Measurements from ENCODE around the gene FBF1. TPM values are rescaled to one million over a fixed set of nuclear protein-coding genes. Genes with fewer than 3 reads are reported as not detected.
"Not testable (repeated sequence)": the region's sequence is repeated elsewhere in the genome, so short reads cannot be mapped to it uniquely, and the experiment has no call there.

Gene FBF1
- polyA plus RNA-seq, 6 donors from 2014 or later, result 1.5 to 5.0 (median 2.9) TPM

DNA sequence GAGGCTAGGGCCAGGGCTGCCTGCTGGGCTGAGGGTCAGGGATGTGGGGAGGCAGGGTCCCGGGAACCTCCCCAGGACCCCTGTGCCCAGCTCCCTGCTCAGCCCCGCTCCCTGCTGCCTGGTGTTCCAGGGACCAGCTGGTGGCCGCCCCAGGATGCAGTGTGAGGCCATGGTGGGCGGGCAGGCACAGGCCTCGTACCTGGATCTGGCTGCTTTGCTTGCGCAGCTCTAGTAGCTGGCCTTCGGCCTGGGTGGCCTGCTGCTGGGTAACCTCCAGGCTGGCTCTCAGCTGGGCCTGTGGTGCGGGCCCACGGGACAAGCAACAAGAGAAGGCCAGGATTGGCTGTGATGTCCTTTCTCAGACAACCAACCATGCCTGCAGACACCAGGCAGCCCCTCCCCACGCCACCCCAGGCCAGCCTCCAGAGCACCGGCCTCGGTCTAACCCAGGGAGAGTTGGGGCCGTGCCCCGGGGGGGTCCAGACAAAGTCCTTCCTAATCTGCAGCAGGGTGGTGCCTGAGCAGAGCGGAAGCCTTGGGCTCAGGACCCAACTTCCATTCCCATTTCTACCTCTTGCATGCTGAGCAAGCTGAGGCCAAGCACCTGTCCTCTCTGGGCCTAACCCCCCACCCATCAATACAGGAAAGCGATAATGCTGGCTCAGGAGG is 48.2 kb downstream of the FBF1 start:
- peak overlapping the region in 1 of 8 donors; percentile 27 for H3K4me3 Mint-ChIP-seq
- no peak overlapping the region for H3K27ac Mint-ChIP-seq

DNA sequence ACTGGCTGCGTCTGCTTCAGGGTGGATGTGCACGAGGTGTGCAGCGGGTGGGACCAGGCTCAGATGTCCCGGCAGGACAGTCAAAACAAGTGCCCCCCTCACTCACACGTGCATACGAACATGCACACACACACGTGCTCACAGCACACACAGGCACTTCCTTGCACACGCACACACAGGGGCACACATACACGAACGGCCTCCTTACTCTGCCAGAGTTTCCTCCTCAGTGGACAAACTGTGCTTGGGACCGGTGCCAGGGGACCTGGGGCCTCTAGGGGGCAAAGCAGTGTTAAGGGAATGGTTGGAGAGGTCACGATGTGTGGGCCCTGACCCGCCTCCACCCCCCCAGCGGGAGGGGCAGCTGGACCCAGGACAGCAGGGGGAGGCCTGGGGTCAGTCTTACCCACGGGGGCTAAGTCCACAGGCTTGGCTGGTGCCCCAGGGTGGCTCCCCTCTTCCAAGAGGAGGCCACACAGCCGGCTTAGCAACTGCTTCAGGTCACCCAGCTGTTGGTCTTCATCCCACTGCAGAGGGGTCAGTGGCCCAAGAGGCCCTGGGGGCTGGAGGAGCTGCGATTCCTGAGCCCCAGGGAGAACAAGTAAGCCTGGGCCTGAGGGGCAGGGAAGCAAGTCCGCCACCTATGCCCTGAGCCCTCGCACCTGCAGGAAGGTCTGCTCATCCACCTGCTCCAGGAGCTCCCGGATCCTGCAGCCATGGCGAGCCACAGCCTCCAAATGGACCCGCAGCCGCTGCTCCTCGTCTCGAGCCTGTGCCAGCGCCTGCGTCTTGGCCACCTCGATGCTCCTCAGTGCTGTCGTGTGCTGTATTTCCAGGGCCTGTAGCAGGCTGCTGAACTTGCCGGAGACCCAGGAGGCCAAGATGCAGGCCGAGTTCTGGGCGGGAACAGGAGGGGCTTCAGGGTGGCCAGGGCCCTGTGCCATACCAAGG is 49.0 kb downstream of the FBF1 start:
- Mint-ChIP-seq H3K9me3 (no peaks in the 10 kb centered on the region), H3K36me3 (peaks cover 0 to 6% of the 10 kb centered on the region in 2 donors), H3K27me3 (no peaks in the 10 kb centered on the region), H3K27ac (no peak overlapping the region), H3K4me3 (no peak overlapping the region), H3K4me1 (peaks cover 21 to 26% (median 21%) of the 10 kb centered on the region in 3 donors)
- ATAC-seq (ENCODE audit: low read depth in 2 of 2) (no peak), DNase-seq (no peak)

More for the DNA sequence above, 48.2 kb downstream of the FBF1 start:
- Mint-ChIP-seq H3K27me3 (no peaks in the 10 kb centered on the region), H3K4me1 (peaks cover 21 to 26% (median 26%) of the 10 kb centered on the region in 3 donors), H3K36me3 (peaks cover 0 to 6% of the 10 kb centered on the region in 2 donors), H3K9me3 (no peaks in the 10 kb centered on the region)
- DNase-seq (no peak), ATAC-seq (ENCODE audit: low read depth in 2 of 2) (no peak)

DNA sequence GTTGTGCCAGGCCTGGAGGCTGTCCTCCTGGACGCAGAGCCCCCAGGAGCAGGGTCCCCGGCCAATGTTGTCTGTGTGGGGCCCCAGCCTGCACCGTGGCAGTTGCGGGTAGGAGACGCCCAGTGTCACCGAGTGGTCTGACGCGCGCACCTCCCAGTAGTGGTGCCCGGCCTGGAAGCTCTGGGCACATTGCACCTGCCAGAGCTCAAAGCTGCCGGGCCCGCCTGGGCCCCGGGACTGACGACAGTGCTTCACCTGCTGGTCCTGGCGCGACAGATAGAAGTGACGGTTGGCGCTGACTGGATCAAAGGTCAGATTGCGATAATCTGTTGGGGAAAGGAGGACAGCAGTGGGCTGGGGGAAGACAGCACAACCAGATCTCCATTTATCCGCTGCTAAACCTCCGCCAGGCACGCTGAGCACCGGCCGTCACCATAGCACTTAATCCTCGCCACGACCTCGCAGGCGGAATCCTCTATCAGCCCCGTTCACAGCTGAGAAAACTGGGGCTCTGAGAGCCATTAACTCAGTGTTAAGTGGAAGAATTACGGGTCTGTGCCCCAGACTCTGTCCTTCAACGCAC is 49.7 kb downstream of the FBF1 start:
- Mint-ChIP-seq H3K36me3 (peaks cover 0 to 6% of the 10 kb centered on the region in 2 donors), H3K4me3 (no peak overlapping the region), H3K4me1 (peaks cover 21 to 26% (median 24%) of the 10 kb centered on the region in 3 donors), H3K9me3 (no peaks in the 10 kb centered on the region), H3K27me3 (no peaks in the 10 kb centered on the region), H3K27ac (no peak overlapping the region)
- ATAC-seq (ENCODE audit: low read depth in 2 of 2) (no peak), DNase-seq (no peak)

DNA sequence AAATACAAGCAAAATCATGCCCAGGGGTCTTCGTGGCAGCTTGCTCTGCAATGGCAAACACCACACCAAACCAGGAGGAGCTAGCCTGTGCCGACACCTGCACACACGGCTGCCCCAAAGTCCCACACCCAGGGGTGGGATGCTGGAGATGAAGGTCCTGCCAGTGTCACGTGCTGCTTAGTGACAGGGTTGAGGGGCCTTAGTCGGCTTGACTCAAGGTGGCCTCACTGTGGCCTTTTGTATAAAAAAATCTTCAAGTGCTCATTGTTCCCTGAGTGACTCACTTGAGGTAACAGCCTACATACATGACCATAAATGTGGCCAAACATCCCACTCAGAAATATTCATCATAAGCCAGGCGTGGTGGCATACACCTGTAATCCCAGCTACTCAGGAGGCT is 51.4 kb downstream of the FBF1 start:
- DNase-seq, result no peak
- Mint-ChIP-seq H3K27ac (peak overlapping the region in 2 of 6 donors; percentile 12 to 75), H3K4me3 (peak overlapping the region in 1 of 8 donors; percentile 29), H3K4me1 (peaks cover 9 to 12% (median 10%) of the 10 kb centered on the region in 3 donors), H3K27me3 (no peaks in the 10 kb centered on the region), H3K36me3 (peaks cover 0 to 6% of the 10 kb centered on the region in 2 donors), H3K9me3 (no peaks in the 10 kb centered on the region)
- ATAC-seq (ENCODE audit: low read depth in 2 of 2), result no peak

DNA sequence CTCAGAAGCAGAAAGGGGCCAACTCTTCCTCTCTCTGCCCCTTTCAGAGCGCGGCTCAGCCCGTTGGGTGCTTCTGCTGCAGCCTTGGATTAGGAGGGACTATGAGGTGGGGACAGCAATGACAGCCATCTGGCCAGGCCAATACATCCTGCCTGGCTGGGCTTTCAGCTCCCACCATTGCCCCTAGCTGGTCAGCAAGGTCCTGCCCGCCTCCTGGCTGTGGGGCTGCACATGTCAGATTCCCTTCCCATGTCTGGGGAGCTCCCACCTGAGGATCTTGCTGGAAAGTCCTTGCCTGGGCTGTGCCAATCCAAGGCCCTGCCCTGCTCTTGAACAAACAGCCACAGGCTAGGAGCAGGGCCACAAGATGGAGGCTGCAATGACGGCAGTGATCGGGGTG is 52.4 kb downstream of the FBF1 start:
- Mint-ChIP-seq H3K27me3 (no peaks in the 10 kb centered on the region), H3K9me3 (no peaks in the 10 kb centered on the region), H3K4me1 (peaks cover 0 to 3% (median 2%) of the 10 kb centered on the region in 3 donors), H3K27ac (no peak overlapping the region), H3K4me3 (no peak overlapping the region), H3K36me3 (peaks cover 0 to 6% of the 10 kb centered on the region in 2 donors)
- ATAC-seq (ENCODE audit: low read depth in 2 of 2) (no peak), DNase-seq (no peak)

DNA sequence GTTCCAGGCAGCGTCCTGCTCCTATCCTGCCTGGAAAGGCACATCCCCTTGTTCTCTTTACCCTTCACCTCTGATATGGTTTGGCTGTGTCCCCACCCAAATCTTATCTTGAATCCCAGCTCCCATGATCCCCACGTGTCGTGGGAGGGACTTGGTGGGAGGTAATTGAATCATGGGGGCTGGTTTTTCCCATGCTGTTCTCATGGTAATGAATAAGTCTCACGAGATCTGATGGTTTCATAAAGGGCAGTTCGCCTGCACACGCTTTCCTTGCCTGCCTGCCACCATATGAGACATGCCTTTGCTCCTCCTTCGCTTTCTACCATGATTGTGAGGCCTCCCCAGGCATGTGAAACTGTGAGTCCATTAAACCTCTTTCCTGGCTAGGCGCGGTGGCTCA is 55.0 kb downstream of the FBF1 start:
- not testable (repeated sequence) for H3K4me1 Mint-ChIP-seq; H3K36me3 Mint-ChIP-seq; H3K4me3 Mint-ChIP-seq; ATAC-seq (ENCODE audit: low read depth in 2 of 2); DNase-seq; H3K9me3 Mint-ChIP-seq; H3K27me3 Mint-ChIP-seq
- peak overlapping the region in 3 of 6 donors; percentile 9 to 72 (median 24) for H3K27ac Mint-ChIP-seq

DNA sequence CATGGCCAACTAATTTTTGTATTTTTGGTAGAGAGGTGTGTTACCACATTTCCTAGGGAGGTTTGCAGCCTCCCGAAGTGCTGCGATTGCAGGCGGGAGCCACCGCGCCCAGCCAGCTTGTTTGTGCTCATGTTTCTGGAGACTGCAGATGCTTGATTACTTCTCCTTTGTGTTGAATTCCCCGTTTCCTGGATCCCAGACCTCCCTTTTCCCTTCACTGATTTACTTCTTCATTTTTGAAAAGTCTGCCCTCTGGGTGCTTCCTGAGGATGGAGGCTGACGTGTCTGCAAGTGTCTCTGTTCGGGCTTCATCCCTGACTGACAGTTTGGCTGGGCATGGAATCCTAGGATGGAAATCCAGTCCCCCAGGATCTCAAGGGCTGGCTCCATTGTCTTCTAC is 55.4 kb downstream of the FBF1 start:
- Mint-ChIP-seq H3K4me3 (no peak overlapping the region), H3K27ac (peak overlapping the region in 2 of 6 donors; percentile 24 to 76)
- no peak for DNase-seq

DNA sequence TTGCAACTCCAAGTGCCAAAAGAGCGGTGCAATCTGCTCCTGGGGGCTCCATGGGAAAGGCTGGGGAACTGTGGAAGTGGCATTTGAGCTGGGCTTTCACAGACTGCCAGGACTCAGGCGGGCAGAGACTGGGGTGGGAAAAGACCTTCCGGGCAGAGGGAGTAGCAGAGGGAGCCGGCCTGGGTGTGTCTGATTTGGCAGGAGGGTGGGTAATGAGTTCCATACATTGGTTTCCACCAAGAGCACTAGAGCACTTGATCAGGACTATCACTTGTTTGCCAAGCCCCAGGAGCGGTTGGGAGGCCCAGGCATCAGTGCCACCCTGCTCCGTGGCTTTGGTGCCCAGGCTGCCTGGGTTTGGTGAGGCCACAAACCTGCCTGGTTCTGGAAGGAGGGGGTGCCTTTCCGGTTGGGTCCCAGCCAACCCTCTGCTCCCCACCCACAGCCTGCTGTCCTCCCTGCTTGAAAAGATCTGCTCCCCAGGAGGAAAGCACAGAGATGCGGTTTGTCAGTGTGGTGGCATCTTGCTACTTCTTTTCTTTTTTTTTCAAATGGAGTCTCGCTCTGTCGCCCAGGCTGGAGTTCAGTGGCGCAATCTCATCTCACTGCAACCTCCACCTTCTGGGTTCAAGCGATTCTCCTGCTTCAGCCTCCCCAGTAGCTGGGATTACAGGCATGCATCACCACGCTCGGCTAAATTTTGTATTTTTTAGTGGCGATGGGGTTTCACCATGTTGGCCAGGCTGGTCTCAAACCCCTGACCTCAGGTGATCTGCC is 59.0 kb downstream of the FBF1 start:
- DNase-seq (no peak), ATAC-seq (ENCODE audit: low read depth in 2 of 2) (no peak)
- H3K9me3 Mint-ChIP-seq, result no peaks in the 10 kb centered on the region
- peaks cover 0 to 21% (median 10%) of the 10 kb centered on the region in 3 donors for H3K27me3 Mint-ChIP-seq
- peaks cover 12 to 18% (median 13%) of the 10 kb centered on the region in 3 donors for H3K4me1 Mint-ChIP-seq
- H3K27ac Mint-ChIP-seq, result peak overlapping the region in 1 of 6 donors; percentile 51
- H3K4me3 Mint-ChIP-seq, result peak overlapping the region in 1 of 8 donors; percentile 9
- no peaks in the 10 kb centered on the region for H3K36me3 Mint-ChIP-seq

More for the DNA sequence above, 55.4 kb downstream of the FBF1 start:
- Mint-ChIP-seq H3K27me3 (peaks cover 0 to 5% (median 0%) of the 10 kb centered on the region in 3 donors), H3K9me3 (no peaks in the 10 kb centered on the region), H3K36me3 (peaks cover 0 to 6% of the 10 kb centered on the region in 2 donors), H3K4me1 (peaks cover 0 to 3% (median 2%) of the 10 kb centered on the region in 3 donors)
- no peak for ATAC-seq (ENCODE audit: low read depth in 2 of 2)

DNA sequence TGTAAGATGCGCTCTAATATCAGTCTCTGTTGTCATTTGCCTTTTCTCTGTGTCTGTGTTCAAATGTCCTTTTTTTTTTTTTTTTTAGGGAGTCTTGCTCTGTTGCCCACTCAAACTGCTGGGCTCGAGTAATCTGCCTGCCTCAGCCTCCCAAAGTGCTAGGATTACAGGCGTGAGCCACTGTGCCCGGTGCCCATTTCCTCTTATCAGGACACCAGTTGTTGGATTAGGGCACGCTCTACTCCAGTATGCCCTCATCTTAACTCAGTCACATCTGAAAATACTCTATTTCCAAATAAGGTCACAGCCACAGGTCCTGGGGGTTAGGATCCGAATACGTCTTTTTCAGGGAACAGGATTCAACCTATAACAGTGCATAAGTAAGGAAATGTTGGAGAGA is 60.6 kb downstream of the FBF1 start:
- Mint-ChIP-seq H3K4me3 (peak overlapping the region in 4 of 8 donors; percentile 28 to 69 (median 58)), H3K36me3 (no peaks in the 10 kb centered on the region), H3K4me1 (peaks cover 20 to 31% (median 23%) of the 10 kb centered on the region in 3 donors), H3K27ac (no peak overlapping the region), H3K9me3 (no peaks in the 10 kb centered on the region), H3K27me3 (peaks cover 0 to 32% (median 10%) of the 10 kb centered on the region in 3 donors)
- DNase-seq (no peak), ATAC-seq (ENCODE audit: low read depth in 2 of 2) (no peak)

DNA sequence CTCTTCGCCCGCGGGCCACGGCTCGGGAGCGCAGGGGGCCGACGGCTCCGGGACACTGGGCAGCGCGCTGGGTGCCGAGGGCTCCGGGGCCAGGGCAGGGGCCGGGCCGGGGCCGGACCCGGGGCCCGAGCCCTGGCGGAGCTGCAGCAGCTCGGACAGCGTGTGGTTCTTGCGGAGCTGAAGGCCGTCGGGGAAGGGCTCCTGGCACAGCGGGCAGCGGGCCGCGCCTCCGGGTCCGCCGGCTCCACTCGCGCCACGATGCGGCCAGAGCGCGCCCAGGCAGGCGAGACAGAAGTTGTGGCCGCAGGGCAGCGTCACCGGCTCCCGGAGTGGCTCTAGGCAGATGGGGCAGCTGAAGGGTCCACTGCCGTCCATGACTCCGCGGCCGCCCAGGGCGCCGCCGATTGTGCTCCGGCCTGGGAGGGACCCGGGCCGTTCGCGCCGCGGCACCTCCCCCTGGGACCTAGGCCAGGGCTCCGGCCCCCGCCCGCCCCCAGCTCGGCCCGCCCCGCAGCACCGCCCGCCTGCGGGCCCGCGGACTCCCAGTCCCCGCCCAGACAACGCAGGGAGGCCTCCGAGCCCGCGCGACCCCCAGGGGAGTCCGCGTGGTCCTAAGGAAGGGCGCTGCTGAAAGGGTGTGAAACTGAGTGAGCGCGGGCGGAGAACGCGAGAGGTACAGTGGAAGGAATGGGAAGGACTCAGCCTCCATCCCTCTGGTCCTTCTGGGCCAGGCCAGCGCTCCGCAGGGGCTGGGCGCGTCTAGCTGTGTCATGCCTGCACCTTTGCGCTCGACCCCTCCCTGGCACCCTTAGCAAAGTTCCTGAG is 62.5 kb downstream of the FBF1 start, which contains the start of gene TRIM47:
TRIM47 (minus strand) TSS at position 408 of the 825 bp plus-strand sequence; CDS start at position 375, 33 bp downstream.
- no peaks in the 10 kb centered on the region for H3K9me3 Mint-ChIP-seq
- H3K4me3 Mint-ChIP-seq, result peak within 1 kb of the TSS; percentile 76 to 92 (median 86)
- H3K27me3 Mint-ChIP-seq, result peaks cover 0 to 32% (median 10%) of the 10 kb centered on the region in 3 donors
- DNase-seq, result no peak
- H3K36me3 Mint-ChIP-seq, result no peaks in the 10 kb centered on the region
- peaks cover 20 to 31% (median 23%) of the 10 kb centered on the region in 3 donors for H3K4me1 Mint-ChIP-seq
- peak; percentile 7 to 10 for ATAC-seq (ENCODE audit: low read depth in 2 of 2)
- H3K27ac Mint-ChIP-seq, result peak within 1 kb of the TSS; percentile 42 to 90 (median 68)

DNA sequence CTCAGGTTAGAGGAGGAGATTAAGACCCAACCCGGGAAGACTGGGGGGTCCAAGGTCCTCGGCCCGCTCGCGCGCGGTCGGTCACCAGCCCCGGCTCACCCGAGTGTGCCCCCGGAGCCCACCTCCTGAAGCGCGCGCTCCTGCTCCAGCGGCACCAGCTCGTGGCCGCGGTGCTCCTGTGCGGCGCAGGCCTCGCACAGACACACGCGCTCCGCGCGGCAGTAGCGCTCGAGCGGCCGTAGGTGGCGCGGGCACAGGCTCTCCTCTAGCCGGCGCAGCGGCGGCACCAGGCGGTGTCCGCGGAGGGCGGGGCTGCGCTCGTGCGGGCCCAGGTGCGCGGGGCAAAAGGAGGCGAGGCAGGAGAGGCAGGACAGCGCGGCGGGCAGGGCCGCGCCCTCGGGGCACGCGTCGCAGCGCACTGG is 63.1 kb downstream of the FBF1 start:
- H3K27ac Mint-ChIP-seq, result peak overlapping the region in 4 of 6 donors; percentile 63 to 90 (median 78)
- H3K36me3 Mint-ChIP-seq, result no peaks in the 10 kb centered on the region
- no peaks in the 10 kb centered on the region for H3K9me3 Mint-ChIP-seq
- DNase-seq (peak; percentile 72), ATAC-seq (ENCODE audit: low read depth in 2 of 2) (peak; percentile 85 to 86)
- H3K27me3 Mint-ChIP-seq, result peaks cover 0 to 32% (median 10%) of the 10 kb centered on the region in 3 donors
- peak overlapping the region; percentile 76 to 92 (median 86) for H3K4me3 Mint-ChIP-seq
- H3K4me1 Mint-ChIP-seq, result peaks cover 20 to 31% (median 23%) of the 10 kb centered on the region in 3 donors

All from naive B cell (primary cell).